Fibroblast of peridontal ligament (primary cell): ENCODE measurements around the gene DECR2.

Experiments used
- DNase-seq: peaks from one replicate; pipeline ENCODE4 v3.0.0-alpha.2; 2010; ENCODE audit errors: extremely low read depth

The DECR2 gene

GRCh38 chr16:379183-379960 is 22.3 kb upstream of the DECR2 start:
- DNase-seq, result no peak

- DNase-seq, result no peak
These were observed 21.5 kb upstream of the DECR2 start for GRCh38 chr16:379961-380761.

- DNase-seq, result no peak
These were observed 21.0 kb upstream of the DECR2 start for GRCh38 chr16:380762-381011.

GRCh38 chr16:381012-381788 is 20.5 kb upstream of the DECR2 start:
- DNase-seq, result no peak

- DNase-seq, result no peak
These were observed 19.6 kb upstream of the DECR2 start, which contains the start of gene PGAP6 for GRCh38 chr16:381789-382717. Gene PGAP6, minus strand, starts transcription at chr16:381978. Its CDS starts 157 bp downstream, at chr16:381821.

GRCh38 chr16:383326-384051 is 18.2 kb upstream of the DECR2 start:
- no peak for DNase-seq

GRCh38 chr16:386641-387156 is 15.0 kb upstream of the DECR2 start:
- no peak for DNase-seq

GRCh38 chr16:387761-388666 is 13.7 kb upstream of the DECR2 start:
- DNase-seq, result peak; percentile 30

GRCh38 chr16:389352-389751 is 12.3 kb upstream of the DECR2 start:
- no peak for DNase-seq

- DNase-seq, result peak; percentile 58
These were observed 9.8 kb upstream of the DECR2 start for GRCh38 chr16:391885-392335.

GRCh38 chr16:392450-393030 is 9.1 kb upstream of the DECR2 start:
- DNase-seq, result no peak

- DNase-seq, result no peak
These were observed 5.5 kb upstream of the DECR2 start for GRCh38 chr16:396199-396598.

GRCh38 chr16:396605-397004 is 5.1 kb upstream of the DECR2 start:
- peak; percentile 35 for DNase-seq

- no peak for DNase-seq
These were observed 4.5 kb upstream of the DECR2 start, which contains the start of gene NME4 for GRCh38 chr16:397135-397661. Gene NME4, plus strand, starts transcription at chr16:397199. Its CDS starts 24 bp downstream, at chr16:397223.

GRCh38 chr16:397736-398332 is 3.9 kb upstream of the DECR2 start:
- DNase-seq, result peak; percentile 64

GRCh38 chr16:398561-399339 is 2.9 kb upstream of the DECR2 start:
- DNase-seq, result no peak

GRCh38 chr16:399340-400019 is 2.2 kb upstream of the DECR2 start:
- no peak for DNase-seq
